Measurements from ENCODE around the gene SECISBP2.
"Not testable (repeated sequence)": the region's sequence is repeated elsewhere in the genome, so short reads cannot be mapped to it uniquely, and the experiment has no call there.

SECISBP2 gene, protein sequence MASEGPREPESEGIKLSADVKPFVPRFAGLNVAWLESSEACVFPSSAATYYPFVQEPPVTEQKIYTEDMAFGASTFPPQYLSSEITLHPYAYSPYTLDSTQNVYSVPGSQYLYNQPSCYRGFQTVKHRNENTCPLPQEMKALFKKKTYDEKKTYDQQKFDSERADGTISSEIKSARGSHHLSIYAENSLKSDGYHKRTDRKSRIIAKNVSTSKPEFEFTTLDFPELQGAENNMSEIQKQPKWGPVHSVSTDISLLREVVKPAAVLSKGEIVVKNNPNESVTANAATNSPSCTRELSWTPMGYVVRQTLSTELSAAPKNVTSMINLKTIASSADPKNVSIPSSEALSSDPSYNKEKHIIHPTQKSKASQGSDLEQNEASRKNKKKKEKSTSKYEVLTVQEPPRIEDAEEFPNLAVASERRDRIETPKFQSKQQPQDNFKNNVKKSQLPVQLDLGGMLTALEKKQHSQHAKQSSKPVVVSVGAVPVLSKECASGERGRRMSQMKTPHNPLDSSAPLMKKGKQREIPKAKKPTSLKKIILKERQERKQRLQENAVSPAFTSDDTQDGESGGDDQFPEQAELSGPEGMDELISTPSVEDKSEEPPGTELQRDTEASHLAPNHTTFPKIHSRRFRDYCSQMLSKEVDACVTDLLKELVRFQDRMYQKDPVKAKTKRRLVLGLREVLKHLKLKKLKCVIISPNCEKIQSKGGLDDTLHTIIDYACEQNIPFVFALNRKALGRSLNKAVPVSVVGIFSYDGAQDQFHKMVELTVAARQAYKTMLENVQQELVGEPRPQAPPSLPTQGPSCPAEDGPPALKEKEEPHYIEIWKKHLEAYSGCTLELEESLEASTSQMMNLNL

DNA sequence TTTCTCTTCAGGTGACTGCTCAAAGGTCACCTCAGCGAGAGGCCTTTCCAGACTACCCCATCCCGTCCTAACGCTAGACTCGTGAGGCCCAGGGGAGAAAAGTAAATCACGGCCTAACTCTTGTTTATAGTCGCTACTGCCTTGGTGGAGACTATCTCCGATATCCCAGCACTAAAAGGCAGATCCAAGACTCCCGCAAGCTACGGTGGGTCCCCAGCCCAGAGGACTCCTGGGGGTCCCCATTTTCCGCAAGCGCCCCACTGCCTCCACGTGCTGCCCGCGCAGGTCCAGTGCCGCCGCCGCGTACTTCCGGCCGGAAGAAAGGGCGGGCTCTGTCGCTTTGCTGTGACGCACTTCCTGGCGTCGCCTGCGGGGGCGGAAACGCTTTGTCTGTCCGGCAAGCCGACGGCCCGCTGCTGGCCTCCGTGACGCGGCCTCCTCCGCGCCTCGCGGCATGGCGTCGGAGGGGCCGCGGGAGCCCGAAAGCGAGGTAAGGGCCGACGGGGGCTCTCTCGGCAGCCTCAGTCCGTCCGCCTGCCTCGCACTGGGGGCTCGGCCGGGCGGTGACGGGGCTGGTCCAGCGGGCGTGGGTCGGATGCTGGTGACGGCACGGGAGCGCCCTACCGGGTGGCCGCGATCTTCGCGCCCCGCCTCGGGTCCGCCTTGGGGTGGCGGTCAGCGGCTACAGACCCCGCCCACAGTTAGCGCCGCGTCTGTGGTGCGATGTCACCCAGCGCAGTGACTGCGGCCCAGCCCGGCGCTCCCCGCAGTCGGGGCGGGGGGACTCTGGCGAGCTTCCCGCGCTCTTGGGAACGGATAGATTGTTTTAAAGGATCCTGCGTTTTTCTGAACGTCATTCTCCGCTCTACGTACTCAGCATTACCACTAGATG, at the start of gene SECISBP2:
Gene SECISBP2 (plus strand): TSS at position 378 of the 892 bp plus-strand sequence. CDS start 77 bp downstream, at position 455.
- peak within 1 kb of the TSS; percentile 52 to 80 (median 73) for H3K4me3 ChIP-seq
- H3K4me1 ChIP-seq: peaks cover 41 to 60% (median 56%) of the 10 kb centered on the region in 10 experiments
- no peaks in the 10 kb centered on the region for H3K27me3 ChIP-seq
- peaks cover 2 to 44% (median 27%) of the 10 kb centered on the region in 11 experiments; a peak in 20 of 22 replicates for H4K20me1 ChIP-seq
- H3K36me3 ChIP-seq: peaks cover 13 to 83% (median 57%) of the 10 kb centered on the region in 11 experiments; a peak in 21 of 22 replicates
- H3K27ac ChIP-seq: peak within 1 kb of the TSS; percentile 95 to 100 (median 99)
- peak within 1 kb of the TSS; percentile 89 to 97 (median 92) for H3K4me2 ChIP-seq
- H3K9ac ChIP-seq: peak within 1 kb of the TSS; percentile 94 to 100 (median 98)
- TF ChIP-seq Cebpa-rat (IDR thresholded peaks at IDR 0.05): peak in 3 of 11 experiments; percentile 39 to 56 (median 42); a peak in 2 of 22 replicates
- H3K9me3 ChIP-seq (replicated peaks in 1 of 11): no peaks in the 10 kb centered on the region

DNA sequence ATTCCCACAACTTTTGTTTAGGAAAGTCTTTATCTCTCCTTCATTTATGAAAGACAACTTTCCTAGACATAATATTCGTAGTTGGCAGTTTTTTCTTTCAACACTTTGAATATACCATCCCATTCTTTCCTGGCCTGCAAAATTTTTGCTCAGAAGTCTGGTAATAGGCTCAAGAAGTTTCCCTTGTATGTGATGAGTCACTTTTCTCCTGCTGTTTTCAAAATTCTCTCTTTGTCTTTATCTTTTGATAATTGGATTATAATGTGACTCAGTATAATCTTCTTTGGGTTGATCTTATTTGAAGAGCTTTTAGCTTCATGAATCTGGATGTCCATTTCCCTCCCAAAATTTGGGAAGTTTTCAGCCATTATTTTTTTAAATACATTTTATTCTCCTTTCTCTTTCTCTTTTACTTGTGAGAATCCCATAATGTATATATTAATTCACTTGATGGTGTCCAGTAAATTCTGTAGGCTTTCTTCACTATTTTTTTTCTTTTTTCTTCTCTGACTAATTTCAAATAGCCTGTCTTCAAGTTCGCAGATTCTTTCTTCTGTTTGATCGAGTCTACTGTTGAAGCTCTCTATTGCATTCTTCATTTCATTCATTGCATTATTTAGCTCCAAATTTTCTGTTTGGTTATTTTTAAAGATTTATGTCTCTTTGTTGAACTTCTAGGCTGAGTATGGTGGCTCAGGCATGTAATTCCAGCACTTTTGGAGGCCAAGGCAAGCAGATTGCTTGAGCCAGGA, 44.6 kb upstream of the SECISBP2 start:
- no peaks in the 10 kb centered on the region; a peak in 1 of 22 replicates for H3K27me3 ChIP-seq
- no peak overlapping the region for H3K4me3 ChIP-seq
- H3K27ac ChIP-seq: no peak overlapping the region
- no peak for TF ChIP-seq Cebpa-rat (IDR thresholded peaks at IDR 0.05)
- peaks cover 0 to 3% (median under 1%) of the 10 kb centered on the region in 10 experiments; a peak in 3 of 20 replicates for H3K4me1 ChIP-seq
- H4K20me1 ChIP-seq: no peaks in the 10 kb centered on the region
- H3K4me2 ChIP-seq: no peak overlapping the region
- peaks cover 45 to 56% (median 50%) of the 10 kb centered on the region in 11 experiments for H3K9me3 ChIP-seq (replicated peaks in 1 of 11)
- H3K36me3 ChIP-seq: peaks cover 0 to 12% (median 0%) of the 10 kb centered on the region in 11 experiments; a peak in 3 of 22 replicates
- H3K9ac ChIP-seq: no peak overlapping the region

DNA sequence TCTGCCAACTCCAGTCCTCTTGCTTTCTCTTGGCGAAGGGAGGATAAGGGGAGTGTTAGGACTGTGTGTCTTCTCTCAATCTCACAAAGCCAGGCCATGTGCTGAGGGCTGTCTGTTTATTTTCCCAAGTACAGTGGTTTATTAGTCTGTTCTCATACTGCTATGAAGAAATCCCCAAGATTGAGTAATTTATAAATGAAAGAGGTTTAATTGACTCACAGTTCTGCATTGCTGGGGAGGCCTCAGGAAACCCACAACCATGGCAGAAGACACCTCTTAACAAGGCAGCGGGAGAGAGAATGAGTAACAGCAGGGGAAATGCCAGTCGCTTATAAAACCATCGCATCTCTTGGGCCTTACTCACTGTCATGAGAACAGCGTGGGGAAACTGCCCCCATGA, 43.5 kb upstream of the SECISBP2 start:
- Histone ChIP-seq H3K4me3 (no peak overlapping the region), H3K36me3 (peaks cover 0 to 12% (median 0%) of the 10 kb centered on the region in 11 experiments; a peak in 3 of 22 replicates), H4K20me1 (no peaks in the 10 kb centered on the region), H3K9me3 (replicated peaks in 1 of 11) (peaks cover 45 to 56% (median 50%) of the 10 kb centered on the region in 11 experiments), H3K27me3 (no peaks in the 10 kb centered on the region; a peak in 1 of 22 replicates), H3K4me2 (no peak overlapping the region), H3K9ac (no peak overlapping the region), H3K4me1 (peaks cover 0 to 15% (median 8%) of the 10 kb centered on the region in 10 experiments; a peak in 15 of 20 replicates), H3K27ac (no peak overlapping the region)
- no peak for TF ChIP-seq Cebpa-rat (IDR thresholded peaks at IDR 0.05)

DNA sequence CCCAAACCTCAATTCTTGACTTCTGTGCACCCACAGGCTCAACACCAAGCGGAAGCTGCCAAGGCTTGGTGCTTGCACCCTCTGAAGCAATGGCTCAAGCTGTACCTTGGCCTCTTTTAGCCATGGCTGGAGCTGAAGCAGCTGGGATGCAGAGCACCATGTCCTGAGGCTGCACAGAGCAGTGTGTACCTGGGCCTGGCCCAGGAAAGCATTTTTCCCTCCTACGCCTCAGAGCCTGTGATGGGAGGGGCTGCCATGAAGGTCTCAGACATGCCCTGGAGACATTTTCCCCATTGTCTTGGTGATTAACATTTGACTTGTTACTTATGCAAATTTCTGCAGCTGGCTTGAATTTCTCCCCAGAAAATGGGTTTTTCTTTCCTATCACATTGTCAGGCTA, 42.3 kb upstream of the SECISBP2 start:
- H3K27me3 ChIP-seq, H3K4me3 ChIP-seq, H3K9ac ChIP-seq, H3K27ac ChIP-seq, H3K4me2 ChIP-seq, H4K20me1 ChIP-seq: not testable (repeated sequence)
- peaks cover 0 to 12% (median 0%) of the 10 kb centered on the region in 11 experiments; a peak in 3 of 22 replicates for H3K36me3 ChIP-seq
- H3K4me1 ChIP-seq: peaks cover 0 to 17% (median 8%) of the 10 kb centered on the region in 10 experiments; a peak in 15 of 20 replicates
- peaks cover 45 to 56% (median 50%) of the 10 kb centered on the region in 11 experiments for H3K9me3 ChIP-seq (replicated peaks in 1 of 11)

DNA sequence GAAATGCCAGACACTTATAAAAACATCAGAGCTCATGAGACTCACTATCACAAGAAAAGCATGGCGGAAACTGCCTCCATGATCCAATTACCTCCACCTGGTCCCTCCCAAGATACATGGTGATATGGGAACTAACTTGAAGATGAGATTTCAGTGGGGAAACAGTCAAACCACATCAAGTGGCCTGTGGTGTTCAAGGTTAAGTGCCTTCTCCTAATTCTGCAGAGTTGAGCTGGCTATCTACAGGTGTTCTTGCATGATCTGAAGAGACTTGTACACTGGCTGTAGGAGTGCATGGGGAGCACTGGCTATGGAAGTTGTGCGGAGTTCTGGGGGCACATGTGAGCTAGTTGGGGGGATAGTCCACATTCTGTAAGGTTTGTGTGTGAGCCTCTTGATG, 41.3 kb upstream of the SECISBP2 start:
- peaks cover 0 to 17% (median 8%) of the 10 kb centered on the region in 10 experiments; a peak in 15 of 20 replicates for H3K4me1 ChIP-seq
- H3K4me3 ChIP-seq: no peak overlapping the region
- peaks cover 42 to 51% (median 46%) of the 10 kb centered on the region in 11 experiments for H3K9me3 ChIP-seq (replicated peaks in 1 of 11)
- H3K27ac ChIP-seq: no peak overlapping the region
- no peak overlapping the region for H3K9ac ChIP-seq
- no peaks in the 10 kb centered on the region for H4K20me1 ChIP-seq
- TF ChIP-seq Cebpa-rat (IDR thresholded peaks at IDR 0.05): no peak
- peaks cover 0 to 12% (median 0%) of the 10 kb centered on the region in 11 experiments; a peak in 3 of 22 replicates for H3K36me3 ChIP-seq
- H3K27me3 ChIP-seq: peaks cover 5 to 17% (median 12%) of the 10 kb centered on the region in 11 experiments; a peak in 20 of 22 replicates
- H3K4me2 ChIP-seq: no peak overlapping the region

DNA sequence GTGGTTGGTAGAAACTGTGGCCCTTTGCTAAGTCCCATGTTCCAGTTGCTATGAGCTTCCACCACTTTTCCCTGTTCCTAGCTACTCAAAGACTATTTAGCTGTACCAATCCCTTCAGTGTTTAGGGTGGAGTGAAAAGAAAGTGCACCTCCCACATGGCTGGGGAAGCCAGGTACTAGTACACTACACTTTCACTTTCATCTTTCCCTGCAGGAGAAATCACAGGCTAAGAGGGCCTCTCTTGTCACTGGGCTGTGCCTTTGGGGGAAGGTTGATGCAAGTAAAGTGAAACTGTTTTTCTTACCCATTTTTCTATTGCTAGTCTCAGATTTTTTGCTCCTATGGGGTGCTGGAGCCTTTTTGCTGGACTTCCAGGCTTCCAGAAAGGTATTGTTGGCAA, 40.8 kb upstream of the SECISBP2 start:
- no peak overlapping the region for H3K9ac ChIP-seq
- H3K27me3 ChIP-seq: peaks cover 9 to 21% (median 16%) of the 10 kb centered on the region in 11 experiments; a peak in 20 of 22 replicates
- H3K4me2 ChIP-seq: no peak overlapping the region
- peaks cover 0 to 18% (median 10%) of the 10 kb centered on the region in 10 experiments; a peak in 15 of 20 replicates for H3K4me1 ChIP-seq
- no peak for TF ChIP-seq Cebpa-rat (IDR thresholded peaks at IDR 0.05)
- H3K9me3 ChIP-seq (replicated peaks in 1 of 11): peaks cover 37 to 49% (median 42%) of the 10 kb centered on the region in 11 experiments
- no peak overlapping the region for H3K27ac ChIP-seq
- no peaks in the 10 kb centered on the region for H4K20me1 ChIP-seq
- H3K36me3 ChIP-seq: peaks cover 0 to 12% (median 0%) of the 10 kb centered on the region in 11 experiments; a peak in 3 of 22 replicates
- no peak overlapping the region for H3K4me3 ChIP-seq

DNA sequence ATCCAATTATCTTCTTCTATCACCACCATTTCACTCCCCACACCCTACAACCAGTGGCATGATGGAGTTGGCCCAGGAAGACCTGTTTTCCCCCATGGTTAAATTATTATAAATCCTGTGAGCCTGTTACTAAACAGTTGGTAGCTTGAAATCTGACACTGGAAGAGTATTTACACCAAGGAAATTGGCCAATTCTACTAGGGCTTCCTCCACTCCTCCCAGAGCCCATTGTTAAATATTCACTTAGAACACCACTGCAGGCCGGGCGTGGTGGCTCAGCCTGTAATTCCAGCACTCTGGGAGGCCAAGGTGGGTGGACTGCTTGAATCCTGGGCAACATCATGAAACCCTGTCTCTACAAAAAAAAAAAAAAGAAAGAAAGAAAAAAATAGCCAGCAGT, 39.7 kb upstream of the SECISBP2 start:
- H3K4me2 ChIP-seq: peak overlapping the region in 3 of 11 experiments; percentile 41 to 49 (median 43); a peak in 5 of 22 replicates
- H3K27ac ChIP-seq: no peak overlapping the region
- peaks cover 10 to 25% (median 20%) of the 10 kb centered on the region in 11 experiments; a peak in 20 of 22 replicates for H3K27me3 ChIP-seq
- H4K20me1 ChIP-seq: no peaks in the 10 kb centered on the region
- H3K36me3 ChIP-seq: peaks cover 0 to 12% (median 0%) of the 10 kb centered on the region in 11 experiments; a peak in 3 of 22 replicates
- H3K9me3 ChIP-seq (replicated peaks in 1 of 11): peaks cover 29 to 44% (median 34%) of the 10 kb centered on the region in 11 experiments
- no peak overlapping the region for H3K4me3 ChIP-seq
- peaks cover 0 to 20% (median 11%) of the 10 kb centered on the region in 10 experiments; a peak in 15 of 20 replicates for H3K4me1 ChIP-seq
- TF ChIP-seq Cebpa-rat (IDR thresholded peaks at IDR 0.05): no peak
- no peak overlapping the region for H3K9ac ChIP-seq

Data from BLaER1 treated with 17β-estradiol and CSF1 and Interleukin-3, amounts not matched to agents 10 nM and 100 nM (cell line).